Fibroblast of skin of abdomen (primary cell): Measurements from ENCODE around the gene FAT4. TPM values are rescaled to one million over a fixed set of nuclear protein-coding genes. Genes with fewer than 3 reads are reported as not detected.
A peak's percentile ranks its signal among the peaks of the same experiment; 100 is the strongest.

ENCODE experiments used
- DNase-seq: peaks from one replicate; pipeline ENCODE4 v3.0.0-alpha.2; 2013
- polyA plus RNA-seq, 2 experiments: library from polyadenylated mRNA; unstranded; fragments of 120-200 nt; gene quantifications; one replicate each; pipeline ENCODE4 v1.2.1, GENCODE V29; 2013; ENCODE audit not compliant: insufficient read length in 2 of 2

The FAT4 gene
- 12.3 TPM for polyA plus RNA-seq (2013, experiment 1 of 2; ENCODE audit: insufficient read length)
- 11.6 TPM for polyA plus RNA-seq (2013, experiment 2 of 2; ENCODE audit: insufficient read length)

- peak; percentile 99 for DNase-seq
Measured at GRCh38 chr4:125314676-125315575, at the start of gene FAT4. FAT4 (plus strand) TSS chr4:125314955; CDS start chr4:125316412, 1,457 bp downstream.

DNA sequence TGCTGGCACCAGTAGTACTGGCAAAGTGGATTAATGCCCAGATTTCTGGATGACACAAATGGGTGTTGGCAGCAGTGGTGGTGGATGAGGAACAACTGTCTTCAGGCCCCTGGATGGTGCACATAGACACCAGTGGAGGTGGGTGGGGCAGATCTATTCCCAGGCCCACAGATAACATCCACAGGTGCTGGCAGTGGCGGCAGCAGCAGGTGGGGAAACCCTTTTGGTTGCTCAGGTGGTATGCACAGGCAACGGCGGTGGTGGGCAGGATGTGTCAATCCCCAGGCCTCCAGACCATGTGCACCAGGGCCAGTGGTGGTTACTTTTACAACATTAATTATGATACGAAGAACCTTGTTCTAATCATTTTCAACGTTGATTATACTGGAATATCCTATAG, 48.9 kb upstream of the FAT4 start:
- DNase-seq: no peak

- DNase-seq: peak; percentile 89
Measured at GRCh38 chr4:125266901-125267604, 47.7 kb upstream of the FAT4 start.

DNA sequence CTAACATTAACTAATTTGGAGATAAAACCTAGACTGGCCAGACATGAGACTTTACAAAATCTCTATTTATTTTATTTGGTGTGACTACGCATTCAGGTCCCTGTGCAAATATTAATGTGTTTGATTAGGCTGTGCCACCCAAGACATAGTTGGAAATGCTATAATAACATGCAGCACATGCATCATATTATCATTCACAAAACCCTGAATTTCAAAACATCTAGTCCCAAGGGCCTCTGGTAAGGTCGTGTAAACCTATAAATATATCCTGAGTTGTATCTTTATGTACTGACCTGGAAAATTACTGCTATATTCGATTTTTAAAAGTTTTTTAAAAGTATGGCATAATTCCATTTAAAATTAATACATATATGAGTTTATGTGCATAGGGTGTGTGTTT, 47.1 kb upstream of the FAT4 start:
- no peak for DNase-seq

DNA sequence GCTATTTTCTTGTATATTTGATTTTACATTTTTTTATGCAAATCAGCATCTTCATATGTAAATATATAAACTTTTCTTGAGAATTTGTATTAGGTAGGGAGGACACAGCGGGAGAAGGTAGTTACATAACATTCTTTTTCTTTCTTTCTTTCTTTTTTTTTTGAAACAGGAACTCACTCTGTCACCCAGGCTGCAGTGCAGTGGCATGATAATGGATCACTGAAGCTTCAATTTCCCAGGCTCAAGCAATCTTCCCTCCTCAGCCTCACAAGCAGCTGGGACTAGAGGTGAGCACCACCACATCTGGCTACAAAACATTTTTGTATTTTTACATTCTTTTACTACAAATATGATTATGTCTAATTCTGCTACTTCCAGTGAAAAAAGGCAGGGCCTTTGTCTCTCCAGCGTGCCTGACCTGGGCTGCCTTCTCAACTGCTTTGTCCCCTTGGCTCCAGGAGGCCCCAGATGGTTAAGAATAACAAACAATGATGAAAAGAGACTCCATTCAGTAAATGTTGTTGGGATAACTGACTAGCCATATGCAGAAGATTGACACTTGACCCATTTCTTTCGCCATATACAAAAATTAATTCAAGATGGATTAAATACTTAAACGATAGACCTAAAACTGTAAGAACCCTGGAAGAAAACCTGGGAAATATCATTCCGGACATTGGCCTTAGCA, 46.5 kb upstream of the FAT4 start:
- DNase-seq: no peak

DNA sequence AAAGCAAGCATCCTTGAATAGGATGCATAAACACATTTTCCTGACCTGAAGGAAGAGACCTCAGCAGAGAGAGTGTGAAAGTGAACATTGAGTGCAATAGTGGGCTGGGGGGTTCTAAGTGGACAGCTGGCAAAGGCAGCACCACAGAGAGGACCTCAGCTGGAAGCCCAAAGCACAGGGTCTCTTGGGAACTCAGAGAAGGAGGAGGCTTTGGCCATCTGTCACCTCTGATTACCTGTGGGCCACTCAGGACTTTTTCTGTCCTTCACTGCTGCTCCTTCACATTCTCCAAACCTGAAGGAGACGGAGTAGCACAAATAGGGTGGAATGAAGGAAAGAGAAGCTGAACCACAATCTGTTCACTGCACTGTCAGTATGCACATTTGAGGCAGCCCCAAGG, 37.9 kb upstream of the FAT4 start:
- DNase-seq: no peak

- DNase-seq: no peak
Measured at GRCh38 chr4:125277790-125278189, 37.0 kb upstream of the FAT4 start.

GRCh38 chr4:125280892-125281403, 33.8 kb upstream of the FAT4 start:
- no peak for DNase-seq

- peak; percentile 26 for DNase-seq
Measured at GRCh38 chr4:125283707-125284279, 31.0 kb upstream of the FAT4 start.

DNA sequence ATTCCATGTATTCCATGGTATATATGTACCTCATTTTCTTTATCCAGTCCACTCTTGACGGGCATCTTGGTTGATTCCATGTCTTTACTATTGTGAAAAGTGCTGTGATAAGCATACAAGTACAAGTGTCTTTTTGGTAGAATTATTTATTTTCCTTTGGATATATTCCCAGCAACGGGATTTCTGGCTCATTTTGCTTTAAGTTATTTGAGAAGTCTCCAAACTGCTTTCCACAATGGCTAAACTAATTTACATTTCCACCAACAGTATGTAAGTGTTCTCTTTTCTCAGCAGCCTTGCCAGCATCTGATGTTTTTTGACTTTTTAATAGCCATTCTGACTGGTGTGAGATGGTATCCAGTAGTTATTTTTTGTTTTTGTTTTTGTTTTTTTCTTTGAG, 17.6 kb upstream of the FAT4 start:
- DNase-seq: no peak

DNA sequence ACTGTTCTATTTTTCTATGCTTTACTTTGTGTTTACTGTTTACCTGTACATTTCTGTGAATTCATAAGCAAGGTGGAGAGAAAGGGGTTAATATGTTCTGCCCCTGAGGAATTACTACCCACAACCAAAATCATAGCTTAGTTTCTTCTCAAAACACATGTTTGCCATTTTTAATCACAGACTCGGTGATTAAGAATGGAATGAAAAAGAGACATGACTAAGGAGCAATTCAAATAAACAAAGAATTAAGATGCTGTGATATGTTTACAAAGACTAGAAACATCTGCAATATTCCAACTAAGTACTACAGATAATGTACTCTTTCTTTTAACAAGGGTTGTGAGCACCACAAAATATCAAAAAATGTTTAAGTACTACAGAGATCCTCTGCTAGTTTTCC, 11.7 kb upstream of the FAT4 start:
- peak; percentile 27 for DNase-seq

DNA sequence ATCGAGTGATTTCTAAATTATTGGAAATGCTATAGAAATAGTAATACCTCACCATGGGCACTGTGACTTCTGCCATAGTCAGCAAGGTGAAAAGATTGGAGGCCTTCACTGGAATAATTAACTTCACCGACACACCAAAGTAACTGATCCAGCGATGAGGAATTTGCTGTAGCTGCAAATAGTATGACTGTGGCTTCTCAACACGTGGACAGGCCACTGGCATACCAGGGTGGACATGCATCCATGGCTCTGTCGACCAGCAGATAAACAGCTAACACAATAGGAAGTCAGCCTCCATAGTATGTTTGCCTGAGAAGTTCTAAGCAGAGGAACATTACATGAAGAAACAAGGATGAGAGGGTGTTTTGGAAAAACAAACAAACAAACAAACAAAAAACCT, 10.9 kb upstream of the FAT4 start:
- no peak for DNase-seq

GRCh38 chr4:125306112-125306511, 8.6 kb upstream of the FAT4 start:
- no peak for DNase-seq

GRCh38 chr4:125306533-125306932, 8.2 kb upstream of the FAT4 start:
- DNase-seq: no peak

GRCh38 chr4:125311503-125311902, 3.3 kb upstream of the FAT4 start:
- no peak for DNase-seq

DNA sequence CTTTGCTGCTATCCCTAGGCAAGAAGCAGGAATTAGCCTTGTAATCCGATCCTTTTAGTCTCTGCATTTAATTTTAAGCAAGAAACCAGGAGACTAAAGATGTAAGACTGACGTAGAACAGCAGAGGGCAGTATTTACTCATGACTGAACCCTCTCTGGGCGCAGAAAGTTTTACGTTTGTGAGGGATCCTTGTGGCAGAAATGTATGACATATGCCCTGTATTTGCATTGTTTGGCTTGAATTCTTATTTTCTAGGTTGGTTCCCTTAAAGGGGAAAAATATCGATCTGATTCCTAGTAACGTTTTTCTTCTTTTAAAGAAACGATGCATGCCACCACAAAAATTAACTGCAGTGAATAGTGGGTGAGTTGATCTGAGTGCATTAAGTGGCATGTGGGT, 1.3 kb upstream of the FAT4 start:
- DNase-seq: peak; percentile 91

DNA sequence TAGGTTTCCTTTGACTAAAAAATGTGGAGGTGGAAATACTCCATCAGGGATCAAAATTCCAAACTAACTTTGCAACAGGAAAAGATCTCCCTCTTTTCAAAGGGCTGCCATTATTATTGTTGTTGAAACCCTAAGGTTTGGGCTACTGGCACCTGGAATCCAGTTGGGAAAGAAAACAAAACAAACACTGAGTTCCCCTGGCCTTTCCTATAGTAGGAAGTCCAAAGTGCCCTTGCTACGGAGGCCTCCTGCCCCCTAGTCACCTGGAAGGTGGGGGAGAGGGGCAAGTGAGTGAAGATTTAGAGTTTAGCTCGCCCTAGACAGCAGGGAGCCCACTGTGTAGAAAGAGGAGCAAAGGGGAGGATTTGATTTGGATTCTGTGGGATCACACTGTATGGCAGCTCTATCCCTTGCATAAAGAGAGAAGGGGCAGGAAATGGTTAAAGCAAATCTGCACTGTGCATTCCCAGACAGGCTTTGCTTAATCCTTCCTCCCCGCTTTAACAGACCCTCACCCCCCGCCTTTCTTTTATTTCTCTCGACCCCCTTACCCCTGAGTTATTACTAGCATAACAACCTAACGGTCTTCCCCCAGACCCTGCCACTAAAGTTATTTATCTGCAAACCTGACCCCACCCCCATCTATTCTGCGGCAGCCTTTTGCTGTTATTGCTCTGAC, 627 bp upstream of the FAT4 start:
- DNase-seq: peak; percentile 24

- DNase-seq: peak; percentile 57
Measured at GRCh38 chr4:125315576-125316400, 1.0 kb downstream of the FAT4 start.

DNA sequence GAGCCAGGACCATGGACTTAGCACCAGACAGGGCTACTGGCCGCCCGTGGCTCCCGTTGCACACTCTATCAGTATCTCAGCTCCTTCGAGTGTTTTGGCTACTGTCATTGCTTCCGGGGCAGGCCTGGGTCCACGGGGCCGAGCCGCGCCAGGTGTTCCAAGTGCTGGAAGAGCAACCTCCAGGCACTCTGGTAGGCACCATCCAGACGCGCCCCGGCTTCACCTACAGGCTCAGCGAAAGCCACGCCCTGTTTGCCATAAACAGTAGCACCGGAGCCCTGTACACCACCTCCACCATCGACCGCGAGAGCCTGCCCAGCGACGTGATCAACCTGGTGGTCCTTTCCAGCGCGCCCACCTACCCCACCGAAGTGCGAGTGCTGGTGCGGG, 1.6 kb downstream of the FAT4 start:
- DNase-seq: no peak

- peak; percentile 34 for DNase-seq
Measured at GRCh38 chr4:125316791-125317524, 2.2 kb downstream of the FAT4 start.
